Upper lobe of left lung (tissue), 6 donors: ENCODE measurements around the gene SEMA6A. TPM values are rescaled to one million over a fixed set of nuclear protein-coding genes. Genes with fewer than 3 reads are reported as not detected.

Experiments used
- ATAC-seq, 2 donors: fragments of 200-7000 bp; cut with Tn5 transposase; one replicate each; pipeline ENCODE4 v1.9.1; 2022; ENCODE audit warnings: mild to moderate bottlenecking in 2 of 2, moderate library complexity in 2 of 2; ENCODE audit not compliant: low FRiP score in 2 of 2
- DNase-seq, 2 donors: peaks; one replicate each; pipeline ENCODE4 v3.0.0-alpha.2; 2019 to 2020
- H3K27ac ChIP-seq, 4 donors: fragments of 200-600 bp; sonication (generic); one replicate each; pipeline ENCODE4 v1.5.1; 2016 to 2019
- H3K27me3 ChIP-seq, 4 donors: fragments of 200-600 bp; sonication (generic); one replicate each; pipeline ENCODE4 v1.5.1; 2017 to 2019
- H3K36me3 ChIP-seq, 4 donors: fragments of 200-600 bp; sonication (generic); one replicate each; pipeline ENCODE4 v1.5.1; 2016 to 2019
- H3K4me1 ChIP-seq, 4 donors: fragments of 200-600 bp; sonication (generic); one replicate each; pipeline ENCODE4 v1.5.1; 2018 to 2019
- H3K4me3 ChIP-seq, 4 donors: fragments of 200-600 bp; sonication (generic); one replicate each; pipeline ENCODE4 v1.5.1; 2017 to 2019; ENCODE audit warnings: mild to moderate bottlenecking in 2 of 4, moderate library complexity in 1 of 4
- H3K9me3 ChIP-seq, 4 donors: fragments of 200-600 bp; sonication (generic); one replicate each; pipeline ENCODE4 v1.5.1; 2018 to 2019
- CTCF ChIP-seq, 6 experiments: fragments of 450-650 bp in 4 of 6; fragments of 200-600 bp in 2 of 6; sonication (generic) in 2 of 6; IDR thresholded peaks; one replicate each; pipeline ENCODE4 v1.5.1; 2016 to 2019; ENCODE audit warnings: antibody characterized with exemption in 6 of 6
- EP300 ChIP-seq, 4 donors: sonication (generic); formaldehyde crosslinking; IDR thresholded peaks; one replicate each; pipeline ENCODE4 v1.5.1; 2017; ENCODE audit warnings: antibody characterized with exemption in 4 of 4, control low read depth in 2 of 4
- POLR2A ChIP-seq, 4 donors: fragments of 450-650 bp; IDR thresholded peaks; one replicate each; pipeline ENCODE4 v1.5.1; 2016 to 2017; ENCODE audit warnings: antibody characterized with exemption in 4 of 4, mild to moderate bottlenecking in 2 of 4
- POLR2AphosphoS5 ChIP-seq, 2 donors: sonication (generic); formaldehyde crosslinking; IDR thresholded peaks; one replicate each; pipeline ENCODE4 v1.5.1; 2017; ENCODE audit warnings: antibody characterized with exemption in 2 of 2
- WGBS, 2 donors: methylation state at CpG; one replicate each; pipeline ENCODE4 v1.1.5; 2017 to 2018; 5-methylcytosine and 5-hydroxymethylcytosine counted together
- total RNA-seq, 6 donors: library from RNA; depleted of rRNA in 4 of 6; stranded (reverse); fragments of >200 nt in 4 of 6; gene quantifications; one replicate each; pipeline versions ENCODE4 v1.1.0 to v1.2.1, GENCODE V29; 2016 to 2021
- donor health status: DM: no; HTN: no; CAD: no; lungs with moderate emphysema.
- donor health status: DM: no; HTN: yes; CAD: no; lungs with severe emphysema.

The SEMA6A gene
- total RNA-seq, 6 donors from 2014 or later, result 17.1 to 66.5 (median 26.9) TPM

GRCh38 chr5:116557669-116558271 is 16.9 kb downstream of the SEMA6A start:
- no peak for ATAC-seq
- TF ChIP-seq POLR2AphosphoS5 (IDR thresholded peaks at IDR 0.05) (no peak), EP300 (IDR thresholded peaks at IDR 0.05) (no peak), POLR2A (IDR thresholded peaks at IDR 0.05) (no peak), CTCF (IDR thresholded peaks at IDR 0.05) (peak in 2 of 6 experiments; percentile 30 to 45)
- H3K27ac ChIP-seq, result no peak overlapping the region
- H3K4me1 ChIP-seq, result peaks cover 0 to 19% (median 10%) of the 10 kb centered on the region in 4 donors
- DNase-seq, result no peak
- 26 to 31% methylated on average over 5 of the region's 5 CpGs for WGBS, 2 donors
- no peaks in the 10 kb centered on the region for H3K36me3 ChIP-seq
- no peaks in the 10 kb centered on the region for H3K27me3 ChIP-seq
- no peak overlapping the region for H3K4me3 ChIP-seq
- no peaks in the 10 kb centered on the region for H3K9me3 ChIP-seq

- no peak for ATAC-seq
- TF ChIP-seq POLR2A (IDR thresholded peaks at IDR 0.05) (no peak), EP300 (IDR thresholded peaks at IDR 0.05) (no peak), CTCF (IDR thresholded peaks at IDR 0.05) (no peak), POLR2AphosphoS5 (IDR thresholded peaks at IDR 0.05) (no peak)
- H3K9me3 ChIP-seq, result no peaks in the 10 kb centered on the region
- H3K36me3 ChIP-seq, result no peaks in the 10 kb centered on the region
- H3K4me3 ChIP-seq, result no peak overlapping the region
- WGBS, 2 donors, result 47 to 60% methylated on average over 2 of the region's 2 CpGs
- no peaks in the 10 kb centered on the region for H3K27me3 ChIP-seq
- peaks cover 0 to 19% (median 13%) of the 10 kb centered on the region in 4 donors for H3K4me1 ChIP-seq
- no peak for DNase-seq
- peak overlapping the region in 1 of 4 donors; percentile 34 for H3K27ac ChIP-seq
Measured at GRCh38 chr5:116554764-116555163, 19.9 kb downstream of the SEMA6A start.

GRCh38 chr5:116553366-116553765 is 21.3 kb downstream of the SEMA6A start:
- no peaks in the 10 kb centered on the region for H3K9me3 ChIP-seq
- ATAC-seq (no peak), DNase-seq (no peak)
- 81 to 89% methylated on average over 4 of the region's 4 CpGs for WGBS, 2 donors
- H3K27me3 ChIP-seq, result no peaks in the 10 kb centered on the region
- TF ChIP-seq CTCF (IDR thresholded peaks at IDR 0.05) (no peak), POLR2A (IDR thresholded peaks at IDR 0.05) (no peak), EP300 (IDR thresholded peaks at IDR 0.05) (no peak), POLR2AphosphoS5 (IDR thresholded peaks at IDR 0.05) (no peak)
- H3K4me3 ChIP-seq, result no peak overlapping the region
- H3K4me1 ChIP-seq, result peaks cover 0 to 19% (median 13%) of the 10 kb centered on the region in 4 donors
- H3K27ac ChIP-seq, result no peak overlapping the region
- H3K36me3 ChIP-seq, result no peaks in the 10 kb centered on the region

GRCh38 chr5:116550082-116550481 is 24.5 kb downstream of the SEMA6A start:
- peaks cover 0 to 12% (median 10%) of the 10 kb centered on the region in 4 donors for H3K4me1 ChIP-seq
- DNase-seq, result no peak
- no peaks in the 10 kb centered on the region for H3K27me3 ChIP-seq
- H3K4me3 ChIP-seq, result no peak overlapping the region
- H3K36me3 ChIP-seq, result no peaks in the 10 kb centered on the region
- peaks cover 6 to 17% (median 12%) of the 10 kb centered on the region in 4 donors for H3K9me3 ChIP-seq
- ATAC-seq, result no peak
- TF ChIP-seq CTCF (IDR thresholded peaks at IDR 0.05) (no peak), POLR2A (IDR thresholded peaks at IDR 0.05) (no peak)
- no peak overlapping the region for H3K27ac ChIP-seq

- Histone ChIP-seq H3K27me3 (no peaks in the 10 kb centered on the region), H3K4me3 (no peak overlapping the region), H3K27ac (no peak overlapping the region), H3K36me3 (no peaks in the 10 kb centered on the region), H3K9me3 (peaks cover 6 to 21% (median 15%) of the 10 kb centered on the region in 4 donors), H3K4me1 (no peaks in the 10 kb centered on the region)
- DNase-seq, result no peak
- 93 to 95% methylated on average over 1 of the region's 1 CpG for WGBS, 2 donors
- no peak for ATAC-seq
- no peak for TF ChIP-seq CTCF (IDR thresholded peaks at IDR 0.05)
- TF ChIP-seq POLR2A (IDR thresholded peaks at IDR 0.05), result no peak
- no peak for TF ChIP-seq EP300 (IDR thresholded peaks at IDR 0.05)
- no peak for TF ChIP-seq POLR2AphosphoS5 (IDR thresholded peaks at IDR 0.05)
Measured at GRCh38 chr5:116546743-116547124, 27.9 kb downstream of the SEMA6A start.
